HEK293T (cell line): ENCODE measurements around the gene GPR25.

Experiments
- CTCF ChIA-PET: fragments of 350-600 bp; formaldehyde crosslinking; extraction: SDS; loops from one replicate; lab custom pipeline; 2021; ENCODE audit warnings: antibody characterized with exemption, inconsistent platforms; lab: Yijun Ruan, JAX
- POLR2A ChIA-PET: fragments of 350-600 bp; formaldehyde crosslinking; extraction: SDS; loops from one replicate; lab custom pipeline; 2020; ENCODE audit warnings: antibody characterized with exemption, inconsistent platforms; lab: Yijun Ruan, JAX
- DNase-seq: peaks from one replicate; pipeline ENCODE4 v3.0.0; 2012; ENCODE audit warnings: mixed read lengths; ENCODE audit errors: extremely low spot score
- ARNT ChIP-seq: fragments of 450-650 bp; IDR thresholded peaks from 2 replicates; pipeline ENCODE4 v1.6.1; 2017; ENCODE audit warnings: mild to moderate bottlenecking
- BHLHE40 ChIP-seq: fragments of 450-650 bp; IDR thresholded peaks from 2 replicates; pipeline ENCODE4 v1.6.1; 2016; ENCODE audit warnings: mild to moderate bottlenecking, moderate library complexity, borderline replicate concordance
- CTBP1 ChIP-seq: fragments of 450-650 bp; IDR thresholded peaks from 2 replicates; pipeline ENCODE4 v1.6.1; 2016; ENCODE audit warnings: borderline replicate concordance
- ELF4 ChIP-seq: fragments of 450-650 bp; IDR thresholded peaks from 2 replicates; pipeline ENCODE4 v1.6.1; 2017; ENCODE audit warnings: antibody characterized with exemption
- FOXA1 ChIP-seq: fragments of 450-650 bp; IDR thresholded peaks from 2 replicates; pipeline ENCODE4 v1.6.1; 2016; ENCODE audit warnings: mild to moderate bottlenecking
- FOXK2 ChIP-seq: fragments of 450-650 bp; IDR thresholded peaks from 2 replicates; pipeline ENCODE4 v1.6.1; 2016; ENCODE audit warnings: mild to moderate bottlenecking
- FOXM1 ChIP-seq: fragments of 450-650 bp; IDR thresholded peaks from 2 replicates; pipeline ENCODE4 v1.6.1; 2017; ENCODE audit warnings: mild to moderate bottlenecking, borderline replicate concordance
- HDGF ChIP-seq: fragments of 450-650 bp; IDR thresholded peaks from 2 replicates; pipeline ENCODE4 v1.6.1; 2017; ENCODE audit warnings: antibody characterized with exemption, borderline replicate concordance
- L3MBTL2 ChIP-seq: fragments of 450-650 bp; conservative IDR thresholded peaks from 2 replicates; pipeline ENCODE4 v1.6.1; 2016; ENCODE audit warnings: mild to moderate bottlenecking
- LEF1 ChIP-seq: fragments of 450-650 bp; IDR thresholded peaks from 2 replicates; pipeline ENCODE4 v1.6.1; 2017; ENCODE audit warnings: mild to moderate bottlenecking, borderline replicate concordance
- NFRKB ChIP-seq: fragments of 450-650 bp; IDR thresholded peaks from 2 replicates; pipeline ENCODE4 v1.6.1; 2016; ENCODE audit warnings: mild to moderate bottlenecking, moderate library complexity
- PKNOX1 ChIP-seq: fragments of 450-650 bp; IDR thresholded peaks from 2 replicates; pipeline ENCODE4 v1.6.1; 2016
- SP1 ChIP-seq: fragments of 450-650 bp; IDR thresholded peaks from 2 replicates; pipeline ENCODE4 v1.6.1; 2017
- SUZ12 ChIP-seq: fragments of 450-650 bp; IDR thresholded peaks from 2 replicates; pipeline ENCODE4 v1.6.1; 2016; ENCODE audit warnings: mild to moderate bottlenecking
- TARDBP ChIP-seq: fragments of 450-650 bp; IDR thresholded peaks from 2 replicates; pipeline ENCODE4 v1.6.1; 2016
- ZNF384 ChIP-seq: fragments of 450-650 bp; IDR thresholded peaks from 2 replicates; pipeline ENCODE4 v1.6.1; 2016

Gene GPR25

GRCh38 chr1:200893411-200893901, 20.7 kb downstream of the GPR25 start:
- CTCF ChIA-PET: no interaction called here
- no peak for DNase-seq
- POLR2A ChIA-PET: no interaction called here
- TF ChIP-seq PKNOX1 (no peak), NFRKB (no peak), HDGF (no peak), FOXA1 (no peak), ARNT (no peak), LEF1 (no peak), ZNF384 (no peak), BHLHE40 (no peak), FOXK2 (no peak), FOXM1 (no peak), CTBP1 (no peak), ELF4 (no peak), TARDBP (no peak)

- CTCF ChIA-PET: no interaction called here
- POLR2A ChIA-PET: interaction anchor here (0.6 kb wide), 1 partner anchor 276 kb away, joined by 4 read pairs; no protein-coding TSS in a partner anchor
- no peak for DNase-seq
- no peak for TF ChIP-seq L3MBTL2
- no peak for TF ChIP-seq BHLHE40
- no peak for TF ChIP-seq SP1
- no peak for TF ChIP-seq TARDBP
- TF ChIP-seq FOXM1: no peak
- TF ChIP-seq LEF1: no peak
- no peak for TF ChIP-seq SUZ12
- no peak for TF ChIP-seq FOXA1
- no peak for TF ChIP-seq ELF4
- no peak for TF ChIP-seq ARNT
- TF ChIP-seq FOXK2: no peak
- no peak for TF ChIP-seq NFRKB
- TF ChIP-seq PKNOX1: no peak
- no peak for TF ChIP-seq CTBP1
- TF ChIP-seq ZNF384: no peak
- no peak for TF ChIP-seq HDGF
Observed at GRCh38 chr1:200894712-200895442, 22.1 kb downstream of the GPR25 start, which contains the start of gene INAVA. Gene INAVA (plus strand): TSS chr1:200894900. CDS start chr1:200898401, 3,501 bp downstream.

DNA sequence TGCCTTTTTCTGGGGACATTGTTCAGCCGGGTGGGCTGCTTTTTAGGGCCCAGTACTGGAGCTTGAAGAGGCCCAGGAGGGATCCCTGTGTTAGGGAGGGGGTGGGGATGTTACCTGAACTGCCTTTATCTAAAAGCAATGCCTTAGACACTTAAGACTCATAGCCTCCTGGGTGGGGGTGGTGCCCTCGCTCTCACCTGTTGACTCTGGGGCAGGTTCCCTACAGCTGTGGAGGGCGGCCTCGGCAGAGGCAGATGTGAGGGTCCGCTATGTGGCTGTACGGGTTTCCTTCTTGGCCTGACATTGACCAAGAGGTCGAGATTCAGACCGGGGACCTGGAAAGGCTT, 22.6 kb downstream of the GPR25 start:
- TF ChIP-seq L3MBTL2: no peak
- no peak for TF ChIP-seq FOXA1
- no peak for TF ChIP-seq LEF1
- TF ChIP-seq PKNOX1: no peak
- no peak for TF ChIP-seq FOXK2
- no peak for TF ChIP-seq CTBP1
- TF ChIP-seq NFRKB: no peak
- no peak for TF ChIP-seq ELF4
- no peak for TF ChIP-seq ARNT
- no peak for TF ChIP-seq TARDBP
- TF ChIP-seq ZNF384: no peak
- no peak for TF ChIP-seq SUZ12
- TF ChIP-seq HDGF: no peak
- no peak for TF ChIP-seq FOXM1
- no peak for TF ChIP-seq SP1
- TF ChIP-seq BHLHE40: no peak
- ChIA-PET POLR2A (interaction anchor here (0.6 kb wide), 1 partner anchor 277 kb away, joined by 4 read pairs; no protein-coding TSS in a partner anchor), CTCF (no interaction called here)
- no peak for DNase-seq

DNA sequence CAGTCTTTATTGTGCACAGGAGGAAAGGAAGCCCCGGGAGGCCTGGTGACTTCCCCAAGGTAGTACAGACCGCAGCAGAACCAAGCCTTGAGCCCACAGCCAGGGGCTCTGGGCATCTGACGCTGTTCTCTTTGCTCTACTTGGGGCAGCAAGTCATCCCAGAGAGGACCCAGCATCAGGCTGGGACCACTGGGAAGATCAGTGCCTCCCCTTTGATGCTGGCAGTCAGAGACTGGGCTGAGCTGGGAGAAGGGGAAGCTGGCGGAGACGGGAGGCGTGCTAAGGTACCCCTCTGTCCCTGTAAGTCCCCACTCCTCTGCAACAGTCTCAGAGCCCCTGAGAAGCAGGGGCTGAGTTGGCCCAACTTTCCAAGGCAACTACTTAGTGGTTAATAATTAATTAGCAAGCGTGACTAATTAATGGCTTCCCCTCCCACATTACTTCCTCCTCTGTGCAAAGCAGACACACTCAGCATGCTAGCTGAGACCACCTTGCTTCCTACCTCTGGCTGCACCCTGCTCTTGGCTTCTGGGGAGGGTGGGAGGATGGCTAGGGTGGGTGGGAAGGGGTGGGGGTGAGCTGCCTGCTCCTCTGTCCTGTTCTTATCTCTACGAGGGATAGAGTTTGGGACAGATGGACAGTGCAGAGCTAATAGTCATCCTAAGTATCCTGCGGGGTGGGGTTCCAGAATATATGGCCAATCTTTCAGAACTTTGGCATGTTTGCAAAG, 23.2 kb downstream of the GPR25 start:
- no peak for TF ChIP-seq FOXM1
- TF ChIP-seq NFRKB: no peak
- TF ChIP-seq BHLHE40: no peak
- no peak for TF ChIP-seq L3MBTL2
- TF ChIP-seq PKNOX1: no peak
- TF ChIP-seq FOXK2: no peak
- no peak for TF ChIP-seq ARNT
- TF ChIP-seq SUZ12: no peak
- no peak for TF ChIP-seq FOXA1
- no peak for TF ChIP-seq CTBP1
- TF ChIP-seq TARDBP: no peak
- TF ChIP-seq ZNF384: no peak
- no peak for TF ChIP-seq SP1
- TF ChIP-seq LEF1: no peak
- no peak for TF ChIP-seq ELF4
- no peak for TF ChIP-seq HDGF
- ChIA-PET POLR2A (interaction anchor here (0.6 kb wide), 1 partner anchor 277 kb away, joined by 4 read pairs; no protein-coding TSS in a partner anchor), CTCF (interaction anchor here (1.2 kb wide), 1 partner anchor 76 kb away, joined by 3 read pairs; no protein-coding TSS in a partner anchor)
- no peak for DNase-seq
